GM13977 (cell line): ENCODE results near the gene CDK19.

ENCODE experiments used
- DNase-seq: peaks from one replicate; pipeline ENCODE4 v3.0.0; 2012; ENCODE audit warnings: low spot score
- in situ Hi-C: fragments of 300-500 bp; cut with MboI; formaldehyde crosslinking; loops from one replicate; pipeline ENCODE4 v1.12.0; 2022; ENCODE audit warnings: low sequenced_read_pairs, low pct_unique_long_range_greater_than_20kb, mixed read lengths, inconsistent platforms; ENCODE audit not compliant: unreplicated experiment
- TF ChIP-seq, protein P1 (sequence below): IDR thresholded peaks from 2 replicates; pipeline ENCODE4 v1.5.1; 2012; ENCODE audit warnings: mild to moderate bottlenecking, control low read depth; ENCODE audit not compliant: insufficient read depth; ENCODE audit errors: extremely low read depth, missing control alignments

CDK19 gene

DNA sequence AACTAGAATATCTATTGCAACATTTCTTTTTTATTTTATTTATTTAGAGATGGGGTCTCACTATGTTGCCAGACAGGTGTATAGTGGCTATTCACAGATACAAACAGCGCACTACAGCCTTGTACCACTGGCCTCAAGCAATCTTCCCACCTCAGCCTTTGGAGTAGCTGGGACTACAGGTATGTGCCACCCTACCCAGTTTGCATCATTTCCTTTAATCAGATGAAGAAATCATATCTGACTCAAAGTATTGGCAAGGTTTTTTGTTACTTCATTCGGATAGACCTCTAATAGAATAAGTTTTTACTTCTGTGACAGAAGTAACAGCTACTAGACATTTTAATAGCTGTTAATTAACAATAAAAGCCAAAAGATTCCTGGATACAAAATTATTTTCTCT, 153.9 kb downstream of the CDK19 start:
- in situ Hi-C loops, result no loop called here

DNA sequence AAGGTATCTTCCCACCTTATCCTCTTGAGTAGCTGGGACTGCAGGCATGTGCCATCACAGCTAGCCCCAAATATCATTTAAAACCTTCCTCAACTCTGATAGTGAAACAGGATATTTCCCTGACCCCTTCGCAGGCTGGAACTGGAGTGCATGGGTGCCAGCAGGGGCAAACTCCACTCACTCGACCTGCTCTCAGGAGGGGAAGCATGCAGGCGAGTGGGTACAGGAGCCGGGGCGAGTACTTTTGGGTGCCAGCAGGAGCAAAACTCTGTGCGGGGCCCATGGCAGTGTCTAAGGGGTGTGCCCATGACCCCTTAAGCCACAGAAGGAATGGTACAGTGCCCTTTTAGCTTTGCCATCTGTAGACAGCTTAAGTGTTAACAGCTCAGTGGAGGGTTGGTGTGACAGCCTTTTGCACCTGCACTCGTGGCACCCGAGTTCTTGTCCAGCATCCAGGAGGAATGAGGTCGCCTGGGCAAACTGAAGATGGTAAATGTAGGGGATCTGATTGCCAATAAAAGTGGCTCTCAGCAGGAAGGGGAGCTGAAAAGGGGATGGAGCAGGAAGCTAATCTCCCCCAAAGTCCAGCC, 155.1 kb downstream of the CDK19 start:
- no peak for DNase-seq
- TF ChIP-seq, protein P1, sequence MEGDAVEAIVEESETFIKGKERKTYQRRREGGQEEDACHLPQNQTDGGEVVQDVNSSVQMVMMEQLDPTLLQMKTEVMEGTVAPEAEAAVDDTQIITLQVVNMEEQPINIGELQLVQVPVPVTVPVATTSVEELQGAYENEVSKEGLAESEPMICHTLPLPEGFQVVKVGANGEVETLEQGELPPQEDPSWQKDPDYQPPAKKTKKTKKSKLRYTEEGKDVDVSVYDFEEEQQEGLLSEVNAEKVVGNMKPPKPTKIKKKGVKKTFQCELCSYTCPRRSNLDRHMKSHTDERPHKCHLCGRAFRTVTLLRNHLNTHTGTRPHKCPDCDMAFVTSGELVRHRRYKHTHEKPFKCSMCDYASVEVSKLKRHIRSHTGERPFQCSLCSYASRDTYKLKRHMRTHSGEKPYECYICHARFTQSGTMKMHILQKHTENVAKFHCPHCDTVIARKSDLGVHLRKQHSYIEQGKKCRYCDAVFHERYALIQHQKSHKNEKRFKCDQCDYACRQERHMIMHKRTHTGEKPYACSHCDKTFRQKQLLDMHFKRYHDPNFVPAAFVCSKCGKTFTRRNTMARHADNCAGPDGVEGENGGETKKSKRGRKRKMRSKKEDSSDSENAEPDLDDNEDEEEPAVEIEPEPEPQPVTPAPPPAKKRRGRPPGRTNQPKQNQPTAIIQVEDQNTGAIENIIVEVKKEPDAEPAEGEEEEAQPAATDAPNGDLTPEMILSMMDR, result no peak
- in situ Hi-C loops, result no loop called here

More for the DNA sequence above, 153.9 kb downstream of the CDK19 start:
- TF ChIP-seq, protein P1, result no peak
- no peak for DNase-seq

- in situ Hi-C loops, result no loop called here
- TF ChIP-seq, protein P1, result no peak
- no peak for DNase-seq
These were observed 156.5 kb downstream of the CDK19 start for GRCh38 chr6:110658631-110659211.

GRCh38 chr6:110656492-110656891, 158.8 kb downstream of the CDK19 start:
- TF ChIP-seq, protein P1, result no peak
- in situ Hi-C loops, result no loop called here
- DNase-seq, result no peak

- no peak for DNase-seq
- TF ChIP-seq, protein P1, result no peak
- in situ Hi-C loops, result no loop called here
These were observed 159.4 kb downstream of the CDK19 start for GRCh38 chr6:110655821-110656220.

DNA sequence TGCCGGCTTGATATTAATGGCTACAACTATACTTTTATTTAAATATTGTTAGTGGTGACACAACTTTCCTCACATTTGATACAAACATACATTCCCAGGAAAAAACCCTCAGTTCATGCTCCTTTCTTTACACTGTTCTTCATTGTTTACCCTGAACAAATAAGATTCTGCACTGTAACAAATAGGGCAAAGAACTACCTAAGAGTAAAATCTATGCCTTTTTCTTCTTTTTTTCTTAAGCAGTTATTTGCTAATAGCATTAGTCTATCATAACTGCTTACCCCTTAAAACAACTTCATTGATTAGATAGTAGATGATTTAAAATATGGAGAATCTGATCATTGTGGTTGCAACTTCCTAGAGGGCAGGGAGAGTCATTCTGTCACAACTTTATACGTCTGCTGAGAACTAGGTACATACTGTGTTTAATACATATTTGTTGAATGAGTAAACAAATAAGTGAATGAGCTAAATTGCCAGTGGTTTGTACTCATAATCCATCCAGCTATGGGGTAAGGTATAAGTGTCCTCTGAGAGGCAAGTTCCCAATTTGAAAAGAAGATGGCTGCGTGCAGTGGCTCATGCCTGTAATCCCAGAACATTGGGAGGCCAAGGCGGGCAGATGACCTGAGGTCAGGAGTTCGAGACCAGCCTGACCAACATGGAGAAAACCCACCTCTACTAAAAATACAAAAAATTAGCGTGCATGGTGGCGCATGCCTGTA, 161.0 kb downstream of the CDK19 start:
- TF ChIP-seq, protein P1, result no peak
- DNase-seq, result no peak
- in situ Hi-C loops, result no loop called here
